C4-2B (cell line): ENCODE measurements around the gene F13A1.

ENCODE experiments used
- H3K27ac ChIP-seq: fragments of 450-650 bp; 2 replicates; pipeline ENCODE4 v1.5.1; 2017
- CTCF ChIP-seq: fragments of 450-650 bp; conservative IDR thresholded peaks from 2 replicates; pipeline ENCODE4 v1.5.1; 2017; ENCODE audit warnings: mild to moderate bottlenecking
- ZFX ChIP-seq: fragments of 450-650 bp; IDR thresholded peaks from 2 replicates; pipeline ENCODE4 v1.6.1; 2017

F13A1 gene

GRCh38 chr6:6287415-6287814 is 33.0 kb downstream of the F13A1 start:
- TF ChIP-seq CTCF (no peak), ZFX (no peak)
- H3K27ac ChIP-seq = no peak overlapping the region

GRCh38 chr6:6285679-6286078 is 34.8 kb downstream of the F13A1 start:
- TF ChIP-seq ZFX = no peak
- TF ChIP-seq CTCF = no peak
- no peak overlapping the region for H3K27ac ChIP-seq

GRCh38 chr6:6284221-6284966 is 36.1 kb downstream of the F13A1 start:
- TF ChIP-seq CTCF (no peak), ZFX (no peak)
- H3K27ac ChIP-seq = no peak overlapping the region

GRCh38 chr6:6283746-6284145 is 36.7 kb downstream of the F13A1 start:
- H3K27ac ChIP-seq = no peak overlapping the region
- TF ChIP-seq CTCF (no peak), ZFX (no peak)

GRCh38 chr6:6282716-6283115 is 37.7 kb downstream of the F13A1 start:
- no peak for TF ChIP-seq CTCF
- TF ChIP-seq ZFX = no peak
- H3K27ac ChIP-seq = no peak overlapping the region

- no peak overlapping the region for H3K27ac ChIP-seq
- TF ChIP-seq CTCF = no peak
Observed at GRCh38 chr6:6277413-6277812, 43.0 kb downstream of the F13A1 start.

- TF ChIP-seq CTCF (no peak), ZFX (no peak)
- H3K27ac ChIP-seq = no peak overlapping the region
Observed at GRCh38 chr6:6270948-6271535, 49.4 kb downstream of the F13A1 start.
